Caco-2 (cell line): ENCODE measurements around the gene ATE1. TPM values are rescaled to one million over a fixed set of nuclear protein-coding genes. Genes with fewer than 3 reads are reported as not detected.
"Not testable (repeated sequence)": the region's sequence is repeated elsewhere in the genome, so short reads cannot be mapped to it uniquely, and the experiment has no call there.

Experiments
- BruUV-seq: library from RNA; stranded (reverse); fragments of 400-500 nt; replicated peaks from 2 replicates; lab custom pipeline; 2021; lab: Mats Ljungman, UMichigan
- CTCF ChIA-PET: fragments of 300-600 bp; sonication (Branson Sonifier 250); formaldehyde crosslinking; loops from one replicate; lab custom pipeline; 2022; ENCODE audit warnings: antibody characterized with exemption; lab: Charles Lee
- POLR2A ChIA-PET: fragments of 300-600 bp; sonication (Branson Sonifier 250); formaldehyde crosslinking; loops from one replicate; lab custom pipeline; 2022; ENCODE audit warnings: antibody characterized with exemption; lab: Charles Lee
- DNase-seq, 2 experiments: peaks; one replicate each; pipeline versions ENCODE4 v3.0.0 to v3.0.0-alpha.2; 2020 to 2022
- H3K27me3 ChIP-seq: replicated peaks from 2 replicates; pipeline ENCODE4 v1.6.0; 2011; ENCODE audit warnings: low read length; ENCODE audit not compliant: control insufficient read depth, insufficient read depth
- H3K36me3 ChIP-seq: 2 replicates; pipeline ENCODE4 v1.5.1; 2011; ENCODE audit warnings: low read length; ENCODE audit not compliant: control insufficient read depth, insufficient read depth
- H3K4me1 ChIP-seq: fragments of 250-450 bp; sonication (Bioruptor Pico); 2 replicates; pipeline ENCODE4 v1.5.1; 2020; ENCODE audit warnings: mild to moderate bottlenecking
- H3K4me3 ChIP-seq: 2 replicates; pipeline ENCODE4 v1.5.1; 2011; ENCODE audit warnings: low read depth, mild to moderate bottlenecking, control low read depth, low read length
- H3K9me3 ChIP-seq: fragments of 250-450 bp; sonication (Bioruptor Pico); 2 replicates; pipeline ENCODE4 v1.5.1; 2020; ENCODE audit warnings: mild to moderate bottlenecking, moderate library complexity
- H3K27ac Mint-ChIP-seq: one replicate; pipeline ENCODE4 v1.8.0; 2022; ENCODE audit warnings: mixed read lengths; ENCODE audit not compliant: unreplicated experiment
- H3K27me3 Mint-ChIP-seq: one replicate; pipeline ENCODE4 v1.8.0; 2022; ENCODE audit warnings: mixed read lengths; ENCODE audit not compliant: insufficient read depth, unreplicated experiment
- H3K36me3 Mint-ChIP-seq: one replicate; pipeline ENCODE4 v1.8.0; 2022; ENCODE audit warnings: mild to moderate bottlenecking, mixed read lengths; ENCODE audit not compliant: insufficient read depth, unreplicated experiment
- H3K4me1 Mint-ChIP-seq: one replicate; pipeline ENCODE4 v1.8.0; 2022; ENCODE audit warnings: low read depth, mixed read lengths; ENCODE audit not compliant: unreplicated experiment
- H3K4me3 Mint-ChIP-seq: one replicate; pipeline ENCODE4 v1.8.0; 2022; ENCODE audit warnings: mild to moderate bottlenecking, moderate library complexity, mixed read lengths; ENCODE audit not compliant: unreplicated experiment
- H3K9me3 Mint-ChIP-seq: one replicate; pipeline ENCODE4 v1.8.0; 2022; ENCODE audit warnings: mixed read lengths; ENCODE audit not compliant: unreplicated experiment
- intact Hi-C: fragments of 100-400 bp; cut with micrococcal nuclease; formaldehyde crosslinking; loops from one replicate; pipeline ENCODE4 v1.10.0; 2022; ENCODE audit not compliant: unreplicated experiment
- total RNA-seq: library from RNA; stranded (reverse); gene quantifications from 2 replicates; pipeline ENCODE4 v1.2.3, GENCODE V29; 2022
- TF ChIP-seq, protein P1 (sequence below), 2 experiments: fragments of 200-600 bp in 1 of 2; IDR thresholded peaks; 1 replicate in 1 of 2; 2 replicates in 1 of 2; pipeline versions ENCODE4 v1.5.1 to v1.8.0; 2011 to 2022; ENCODE audit warnings: antibody characterized with exemption in 1 of 2, control low read depth in 1 of 2, inconsistent platforms in 1 of 2, low read depth in 1 of 2, low read length in 1 of 2, mild to moderate bottlenecking in 1 of 2, moderate library complexity in 1 of 2; ENCODE audit not compliant: insufficient read depth in 1 of 2, severe bottlenecking in 1 of 2, unreplicated experiment in 1 of 2

ATE1 gene
- total RNA-seq, 1 experiment from 2014 or later = 75.2 TPM

DNA sequence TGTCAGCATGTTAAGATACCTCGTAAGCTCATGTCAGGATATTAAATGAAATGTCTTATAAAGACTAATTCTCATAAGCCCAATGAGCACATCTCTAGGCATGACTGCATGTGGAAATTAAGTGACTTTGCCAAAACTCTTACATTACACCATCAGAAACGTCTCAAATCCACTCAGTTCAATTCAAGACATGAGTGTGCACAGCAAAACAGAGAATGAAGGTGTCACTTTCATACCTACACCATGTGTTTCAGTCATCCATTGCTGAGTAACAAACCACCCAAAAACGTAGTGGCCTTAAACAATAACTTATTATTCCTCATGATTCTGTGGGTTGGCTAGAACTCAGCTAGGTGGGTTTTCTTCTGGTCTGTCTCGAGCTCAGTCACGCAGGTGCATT is 99.8 kb downstream of the ATE1 start:
- TF ChIP-seq, protein P1, sequence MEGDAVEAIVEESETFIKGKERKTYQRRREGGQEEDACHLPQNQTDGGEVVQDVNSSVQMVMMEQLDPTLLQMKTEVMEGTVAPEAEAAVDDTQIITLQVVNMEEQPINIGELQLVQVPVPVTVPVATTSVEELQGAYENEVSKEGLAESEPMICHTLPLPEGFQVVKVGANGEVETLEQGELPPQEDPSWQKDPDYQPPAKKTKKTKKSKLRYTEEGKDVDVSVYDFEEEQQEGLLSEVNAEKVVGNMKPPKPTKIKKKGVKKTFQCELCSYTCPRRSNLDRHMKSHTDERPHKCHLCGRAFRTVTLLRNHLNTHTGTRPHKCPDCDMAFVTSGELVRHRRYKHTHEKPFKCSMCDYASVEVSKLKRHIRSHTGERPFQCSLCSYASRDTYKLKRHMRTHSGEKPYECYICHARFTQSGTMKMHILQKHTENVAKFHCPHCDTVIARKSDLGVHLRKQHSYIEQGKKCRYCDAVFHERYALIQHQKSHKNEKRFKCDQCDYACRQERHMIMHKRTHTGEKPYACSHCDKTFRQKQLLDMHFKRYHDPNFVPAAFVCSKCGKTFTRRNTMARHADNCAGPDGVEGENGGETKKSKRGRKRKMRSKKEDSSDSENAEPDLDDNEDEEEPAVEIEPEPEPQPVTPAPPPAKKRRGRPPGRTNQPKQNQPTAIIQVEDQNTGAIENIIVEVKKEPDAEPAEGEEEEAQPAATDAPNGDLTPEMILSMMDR (IDR thresholded peaks at IDR 0.05; ENCODE audit: insufficient read depth in 1 of 2, low read depth in 1 of 2, low read length in 1 of 2, severe bottlenecking in 1 of 2, unreplicated experiment in 1 of 2) = no peak
- H3K36me3 ChIP-seq = peaks cover 3% of the 10 kb centered on the region; the same call in 1 of the 2 replicates
- Mint-ChIP-seq H3K27ac (no peak overlapping the region), H3K9me3 (peaks cover 6% of the 10 kb centered on the region), H3K4me3 (no peak overlapping the region), H3K27me3 (no peaks in the 10 kb centered on the region), H3K36me3 (peaks cover 69% of the 10 kb centered on the region), H3K4me1 (peaks cover 21% of the 10 kb centered on the region)
- CTCF ChIA-PET = no interaction called here
- H3K27me3 ChIP-seq = no peaks in the 10 kb centered on the region
- no peak for DNase-seq
- peaks cover 23% of the 10 kb centered on the region for H3K4me1 ChIP-seq
- 0 out of 2 replicates have a peak, but pooled peaks cover 7% of the 10 kb centered on the region for H3K9me3 ChIP-seq
- POLR2A ChIA-PET = no interaction called here
- BruUV-seq = no TSS peak
- intact Hi-C loops = no loop called here
- H3K4me3 ChIP-seq = no peak overlapping the region

GRCh38 chr10:121826773-121827172 is 101.1 kb downstream of the ATE1 start:
- H3K9me3 ChIP-seq, H3K4me3 ChIP-seq, H3K27me3 ChIP-seq, BruUV-seq, POLR2A ChIA-PET, H3K4me3 Mint-ChIP-seq, H3K27ac Mint-ChIP-seq, DNase-seq, H3K27me3 Mint-ChIP-seq, H3K36me3 ChIP-seq, intact Hi-C loops, H3K9me3 Mint-ChIP-seq: not testable (repeated sequence)
- Mint-ChIP-seq H3K36me3 (peaks cover 74% of the 10 kb centered on the region), H3K4me1 (peaks cover 22% of the 10 kb centered on the region)
- peaks cover 10% of the 10 kb centered on the region for H3K4me1 ChIP-seq
- CTCF ChIA-PET = interaction anchor here (2.7 kb wide), 1 partner anchor 60 kb away, joined by 9 read pairs; no protein-coding TSS in a partner anchor

GRCh38 chr10:121823993-121824463 is 103.8 kb downstream of the ATE1 start:
- Mint-ChIP-seq H3K27ac (no peak overlapping the region), H3K4me1 (peaks cover 14% of the 10 kb centered on the region), H3K27me3 (no peaks in the 10 kb centered on the region), H3K9me3 (no peaks in the 10 kb centered on the region), H3K36me3 (peaks cover 52% of the 10 kb centered on the region), H3K4me3 (no peak overlapping the region)
- Histone ChIP-seq H3K36me3 (peaks cover 2% of the 10 kb centered on the region; the same call in 1 of the 2 replicates), H3K4me3 (no peak overlapping the region), H3K4me1 (no peaks in the 10 kb centered on the region), H3K27me3 (no peaks in the 10 kb centered on the region), H3K9me3 (no peaks in the 10 kb centered on the region)
- CTCF ChIA-PET = interaction anchor here (2.7 kb wide), 1 partner anchor 63 kb away, joined by 9 read pairs; no protein-coding TSS in a partner anchor
- POLR2A ChIA-PET = no interaction called here
- intact Hi-C loops = loop anchor here (1.0 kb wide), 1 partner anchor 63 kb away; no protein-coding TSS in a partner anchor
- TF ChIP-seq, protein P1 (IDR thresholded peaks at IDR 0.05; ENCODE audit: insufficient read depth in 1 of 2, low read depth in 1 of 2, low read length in 1 of 2, severe bottlenecking in 1 of 2, unreplicated experiment in 1 of 2) = peak; percentile 77
- no TSS peak for BruUV-seq
- peak in 1 of 2 experiments; percentile 59 for DNase-seq
